ENCODE results near the gene ZBED2. TPM values are rescaled to one million over a fixed set of nuclear protein-coding genes. Genes with fewer than 3 reads are reported as not detected.

Gene ZBED2
- total RNA-seq, 1 experiment from 2014 or later: 0.69 TPM

DNA sequence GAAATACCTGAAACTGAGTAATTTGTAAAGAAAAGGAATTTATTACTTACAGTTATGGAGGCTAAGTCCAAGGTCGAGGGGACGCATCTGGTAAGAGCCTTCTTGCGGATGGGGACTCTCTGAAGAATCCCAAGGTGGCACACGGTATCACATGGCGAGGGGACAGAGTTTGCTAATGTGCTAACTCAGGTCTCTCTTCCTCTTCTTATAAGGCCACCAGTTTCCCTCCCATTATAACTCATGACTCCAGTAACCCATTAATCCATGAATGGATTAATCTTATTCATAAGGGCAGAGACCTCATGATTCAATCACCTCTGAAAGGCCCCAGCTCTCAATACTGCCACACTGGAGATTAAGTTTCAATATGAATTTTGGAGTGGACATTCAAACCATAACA, 15.7 kb downstream of the ZBED2 start:
- Histone ChIP-seq H3K36me3 (ENCODE audit: low read depth, low read length) (no peaks in the 10 kb centered on the region), H3K4me2 (ENCODE audit: low read length) (no peak overlapping the region), H3K9ac (ENCODE audit: low read length) (no peak overlapping the region), H2AFZ (ENCODE audit: low read length) (no peak overlapping the region), H3K27ac (ENCODE audit: low read length) (no peak overlapping the region), H3K9me3 (ENCODE audit: low read length) (no peaks in the 10 kb centered on the region), H3K27me3 (ENCODE audit: low read length) (no peaks in the 10 kb centered on the region), H4K20me1 (ENCODE audit: low read length) (no peaks in the 10 kb centered on the region), H3K4me1 (ENCODE audit: insufficient read depth, low read length) (peaks cover 55% of the 10 kb centered on the region), H3K4me3 (ENCODE audit: low read length) (no peak overlapping the region), H3K79me2 (ENCODE audit: low read length) (no peaks in the 10 kb centered on the region), H3K9me2 (replicated peaks; ENCODE audit: low read length) (no peaks in the 10 kb centered on the region), H3F3A (ENCODE audit: low read length, unreplicated experiment) (peaks cover 7% of the 10 kb centered on the region)
- TF ChIP-seq EZH2phosphoT487 (IDR thresholded peaks at IDR 0.05; ENCODE audit: borderline replicate concordance, low read length) (no peak), EZH2 (IDR thresholded peaks at IDR 0.05; ENCODE audit: low read length, unreplicated experiment) (no peak)
- TF ChIP-seq, protein P1, sequence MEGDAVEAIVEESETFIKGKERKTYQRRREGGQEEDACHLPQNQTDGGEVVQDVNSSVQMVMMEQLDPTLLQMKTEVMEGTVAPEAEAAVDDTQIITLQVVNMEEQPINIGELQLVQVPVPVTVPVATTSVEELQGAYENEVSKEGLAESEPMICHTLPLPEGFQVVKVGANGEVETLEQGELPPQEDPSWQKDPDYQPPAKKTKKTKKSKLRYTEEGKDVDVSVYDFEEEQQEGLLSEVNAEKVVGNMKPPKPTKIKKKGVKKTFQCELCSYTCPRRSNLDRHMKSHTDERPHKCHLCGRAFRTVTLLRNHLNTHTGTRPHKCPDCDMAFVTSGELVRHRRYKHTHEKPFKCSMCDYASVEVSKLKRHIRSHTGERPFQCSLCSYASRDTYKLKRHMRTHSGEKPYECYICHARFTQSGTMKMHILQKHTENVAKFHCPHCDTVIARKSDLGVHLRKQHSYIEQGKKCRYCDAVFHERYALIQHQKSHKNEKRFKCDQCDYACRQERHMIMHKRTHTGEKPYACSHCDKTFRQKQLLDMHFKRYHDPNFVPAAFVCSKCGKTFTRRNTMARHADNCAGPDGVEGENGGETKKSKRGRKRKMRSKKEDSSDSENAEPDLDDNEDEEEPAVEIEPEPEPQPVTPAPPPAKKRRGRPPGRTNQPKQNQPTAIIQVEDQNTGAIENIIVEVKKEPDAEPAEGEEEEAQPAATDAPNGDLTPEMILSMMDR (conservative IDR thresholded peaks at IDR 0.05; ENCODE audit: low read depth, low read length): no peak
- BruUV-seq (replicated peaks): no TSS peak
- ChIA-PET POLR2A (ENCODE audit: unreplicated experiment) (no interaction called here), CTCF (interaction anchor here (1.0 to 2.2 kb wide), 2 partner anchors 89 to 136 kb away, joined by 5 to 23 read pairs; no protein-coding TSS in a partner anchor)
- DNase-seq (no peak), ATAC-seq (no peak)
- intact Hi-C loops (cut with micrococcal nuclease): loop anchor here (5.0 kb wide), 2 partner anchors 283 to 398 kb away; partner anchors contain the start of gene ABHD10

DNA sequence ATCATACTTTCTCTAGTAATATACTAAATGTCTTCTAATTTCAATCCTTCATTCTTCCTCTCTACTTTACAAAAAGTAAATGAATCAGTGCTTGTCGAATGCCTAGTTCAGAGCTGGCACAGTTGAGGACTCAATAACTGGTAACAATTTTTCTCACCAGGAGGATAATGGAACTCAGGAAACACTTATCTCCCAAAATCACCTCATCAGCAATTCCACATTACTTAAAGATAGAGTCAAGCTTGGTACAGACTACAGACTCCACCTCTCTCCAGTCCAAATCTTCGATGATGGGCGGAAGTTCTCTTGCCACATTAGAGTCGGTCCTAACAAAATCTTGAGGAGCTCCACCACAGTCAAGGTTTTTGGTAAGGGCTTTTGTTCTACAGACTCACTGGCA, 16.3 kb downstream of the ZBED2 start:
- BruUV-seq (replicated peaks): no TSS peak
- Histone ChIP-seq H3K79me2 (ENCODE audit: low read length) (no peaks in the 10 kb centered on the region), H4K20me1 (ENCODE audit: low read length) (no peaks in the 10 kb centered on the region), H3K4me2 (ENCODE audit: low read length) (no peak overlapping the region), H3K27ac (ENCODE audit: low read length) (no peak overlapping the region), H3K9me2 (replicated peaks; ENCODE audit: low read length) (no peaks in the 10 kb centered on the region), H3K9ac (ENCODE audit: low read length) (no peak overlapping the region), H3K4me1 (ENCODE audit: insufficient read depth, low read length) (peaks cover 48% of the 10 kb centered on the region), H3K27me3 (ENCODE audit: low read length) (no peaks in the 10 kb centered on the region), H3K4me3 (ENCODE audit: low read length) (no peak overlapping the region), H3K36me3 (ENCODE audit: low read depth, low read length) (no peaks in the 10 kb centered on the region), H3K9me3 (ENCODE audit: low read length) (no peaks in the 10 kb centered on the region), H2AFZ (ENCODE audit: low read length) (no peak overlapping the region), H3F3A (ENCODE audit: low read length, unreplicated experiment) (peaks cover 7% of the 10 kb centered on the region)
- DNase-seq (no peak), ATAC-seq (no peak)
- ChIA-PET POLR2A (ENCODE audit: unreplicated experiment) (no interaction called here), CTCF (interaction anchor here (0.6 to 2.2 kb wide), 9 partner anchors 23 to 984 kb away, joined by 3 to 28 read pairs (median 5); no protein-coding TSS in a partner anchor)
- TF ChIP-seq, protein P1 (conservative IDR thresholded peaks at IDR 0.05; ENCODE audit: low read depth, low read length): no peak
- no peak for TF ChIP-seq EZH2 (IDR thresholded peaks at IDR 0.05; ENCODE audit: low read length, unreplicated experiment)
- no peak for TF ChIP-seq EZH2phosphoT487 (IDR thresholded peaks at IDR 0.05; ENCODE audit: borderline replicate concordance, low read length)
- intact Hi-C loops (cut with micrococcal nuclease): loop anchor here (1.0 to 5.0 kb wide), 4 partner anchors 37 to 398 kb away; partner anchors contain the start of gene ABHD10
